PFSK-1 (cell line): ENCODE data around the gene COL18A1.

ENCODE experiments used
- FOXP2 ChIP-seq: optimal IDR thresholded peaks from 2 replicates; pipeline ENCODE3; 2011; ENCODE audit warnings: borderline replicate concordance, control low read depth, inconsistent platforms; ENCODE audit not compliant: insufficient read depth; ENCODE audit errors: extremely low read length, extremely low read depth
- POLR2AphosphoS5 ChIP-seq: IDR thresholded peaks from 2 replicates; pipeline ENCODE4 v1.6.1; 2012; ENCODE audit warnings: low read depth, mild to moderate bottlenecking, control low read depth, low read length, moderate library complexity
- SIN3A ChIP-seq: IDR thresholded peaks from 2 replicates; pipeline ENCODE4 v1.6.1; 2012; ENCODE audit warnings: mild to moderate bottlenecking, low read length, moderate library complexity, borderline replicate concordance; ENCODE audit not compliant: insufficient read depth
- TAF1 ChIP-seq: IDR thresholded peaks from 2 replicates; pipeline ENCODE4 v1.6.1; 2012; ENCODE audit warnings: low read length, control low read depth, borderline replicate concordance; ENCODE audit not compliant: insufficient read depth
- TF ChIP-seq, protein P1 (sequence below), 2 experiments: IDR thresholded peaks; 2 replicates each; pipeline versions ENCODE4 v1.6.1 to v1.8.0; 2011 to 2012; ENCODE audit warnings: low read depth in 2 of 2, low read length in 2 of 2, control low read depth in 1 of 2, inconsistent platforms in 1 of 2, mild to moderate bottlenecking in 1 of 2, moderate library complexity in 1 of 2; ENCODE audit not compliant: insufficient read depth in 1 of 2

- TF ChIP-seq, protein P1, sequence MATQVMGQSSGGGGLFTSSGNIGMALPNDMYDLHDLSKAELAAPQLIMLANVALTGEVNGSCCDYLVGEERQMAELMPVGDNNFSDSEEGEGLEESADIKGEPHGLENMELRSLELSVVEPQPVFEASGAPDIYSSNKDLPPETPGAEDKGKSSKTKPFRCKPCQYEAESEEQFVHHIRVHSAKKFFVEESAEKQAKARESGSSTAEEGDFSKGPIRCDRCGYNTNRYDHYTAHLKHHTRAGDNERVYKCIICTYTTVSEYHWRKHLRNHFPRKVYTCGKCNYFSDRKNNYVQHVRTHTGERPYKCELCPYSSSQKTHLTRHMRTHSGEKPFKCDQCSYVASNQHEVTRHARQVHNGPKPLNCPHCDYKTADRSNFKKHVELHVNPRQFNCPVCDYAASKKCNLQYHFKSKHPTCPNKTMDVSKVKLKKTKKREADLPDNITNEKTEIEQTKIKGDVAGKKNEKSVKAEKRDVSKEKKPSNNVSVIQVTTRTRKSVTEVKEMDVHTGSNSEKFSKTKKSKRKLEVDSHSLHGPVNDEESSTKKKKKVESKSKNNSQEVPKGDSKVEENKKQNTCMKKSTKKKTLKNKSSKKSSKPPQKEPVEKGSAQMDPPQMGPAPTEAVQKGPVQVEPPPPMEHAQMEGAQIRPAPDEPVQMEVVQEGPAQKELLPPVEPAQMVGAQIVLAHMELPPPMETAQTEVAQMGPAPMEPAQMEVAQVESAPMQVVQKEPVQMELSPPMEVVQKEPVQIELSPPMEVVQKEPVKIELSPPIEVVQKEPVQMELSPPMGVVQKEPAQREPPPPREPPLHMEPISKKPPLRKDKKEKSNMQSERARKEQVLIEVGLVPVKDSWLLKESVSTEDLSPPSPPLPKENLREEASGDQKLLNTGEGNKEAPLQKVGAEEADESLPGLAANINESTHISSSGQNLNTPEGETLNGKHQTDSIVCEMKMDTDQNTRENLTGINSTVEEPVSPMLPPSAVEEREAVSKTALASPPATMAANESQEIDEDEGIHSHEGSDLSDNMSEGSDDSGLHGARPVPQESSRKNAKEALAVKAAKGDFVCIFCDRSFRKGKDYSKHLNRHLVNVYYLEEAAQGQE (IDR thresholded peaks at IDR 0.05; ENCODE audit: insufficient read depth in 1 of 2, low read depth in 2 of 2, low read length in 2 of 2), result no peak
- no peak for TF ChIP-seq POLR2AphosphoS5
- no peak for TF ChIP-seq SIN3A
- TF ChIP-seq TAF1, result no peak
- TF ChIP-seq FOXP2, result no peak
Measured at GRCh38 chr21:45410151-45410864, 5.3 kb downstream of the COL18A1 start.
